GM23338 (cell line): ENCODE data around the gene TATDN3. TPM values are rescaled to one million over a fixed set of nuclear protein-coding genes. Genes with fewer than 3 reads are reported as not detected.
A peak's percentile ranks its signal among the peaks of the same experiment; 100 is the strongest.

Source experiments
- ATAC-seq: fragments of 200-7000 bp; cut with Tn5 transposase; 3 replicates; pipeline ENCODE4 v1.9.1; 2020
- DNase-seq: peaks from one replicate; pipeline ENCODE4 v3.0.0-alpha.2; 2015; ENCODE audit warnings: low spot score
- H2AFZ ChIP-seq: fragments of 200-600 bp; sonication (generic); 2 replicates; pipeline ENCODE4 v1.8.0; 2016; ENCODE audit warnings: antibody characterized with exemption, mild to moderate bottlenecking, moderate library complexity
- H3F3A ChIP-seq: fragments of 200-600 bp; sonication (generic); replicated peaks from 2 replicates; pipeline ENCODE4 v1.8.0; 2017; ENCODE audit warnings: antibody characterized with exemption, mixed run types, low read depth
- H3K27ac ChIP-seq: fragments of 200-600 bp; sonication (generic); 2 replicates; pipeline ENCODE4 v1.6.1; 2016; ENCODE audit warnings: low read depth
- H3K27me3 ChIP-seq: fragments of 200-600 bp; sonication (generic); 2 replicates; pipeline ENCODE4 v1.8.0; 2016; ENCODE audit warnings: mild to moderate bottlenecking, mixed run types, moderate library complexity; ENCODE audit not compliant: insufficient read depth
- H3K36me3 ChIP-seq: fragments of 200-600 bp; sonication (generic); 2 replicates; pipeline ENCODE4 v1.8.0; 2016; ENCODE audit warnings: mild to moderate bottlenecking; ENCODE audit not compliant: insufficient read depth
- H3K4me1 ChIP-seq: fragments of 200-600 bp; sonication (generic); 2 replicates; pipeline ENCODE4 v1.8.0; 2016; ENCODE audit warnings: mild to moderate bottlenecking, moderate library complexity; ENCODE audit not compliant: insufficient read depth
- H3K4me2 ChIP-seq: fragments of 200-600 bp; sonication (generic); 2 replicates; pipeline ENCODE4 v1.7.1; 2017; ENCODE audit warnings: mixed run types
- H3K4me3 ChIP-seq: fragments of 200-600 bp; sonication (generic); 2 replicates; pipeline ENCODE4 v1.6.1; 2016; ENCODE audit warnings: mixed run types
- H3K79me2 ChIP-seq: fragments of 200-600 bp; sonication (generic); replicated peaks from 2 replicates; pipeline ENCODE4 v1.8.0; 2017; ENCODE audit warnings: mild to moderate bottlenecking; ENCODE audit not compliant: insufficient read depth
- H3K9me2 ChIP-seq: fragments of 200-600 bp; sonication (generic); 2 replicates; pipeline ENCODE4 v1.8.0; 2017; ENCODE audit not compliant: insufficient read depth
- H4K20me1 ChIP-seq: fragments of 200-600 bp; sonication (generic); replicated peaks from 2 replicates; pipeline ENCODE4 v1.8.0; 2017; ENCODE audit warnings: mild to moderate bottlenecking; ENCODE audit not compliant: insufficient read depth
- H3K27ac Mint-ChIP-seq: 2 replicates; pipeline ENCODE4 v1.8.0; 2020; ENCODE audit warnings: inconsistent platforms, mild to moderate bottlenecking, moderate library complexity, mixed read lengths
- H3K27me3 Mint-ChIP-seq: 3 replicates; pipeline ENCODE4 v1.8.0; 2022; ENCODE audit warnings: low read depth, mild to moderate bottlenecking, moderate library complexity, mixed read lengths, inconsistent platforms; ENCODE audit not compliant: insufficient read depth, poor library complexity
- H3K36me3 Mint-ChIP-seq: 3 replicates; pipeline ENCODE4 v1.8.0; 2021; ENCODE audit warnings: low read depth, mild to moderate bottlenecking, inconsistent platforms, moderate library complexity, mixed read lengths
- H3K4me1 Mint-ChIP-seq: 3 replicates; pipeline ENCODE4 v1.8.0; 2020; ENCODE audit warnings: mild to moderate bottlenecking, inconsistent platforms, mixed read lengths
- H3K4me3 Mint-ChIP-seq: 3 replicates; pipeline ENCODE4 v1.8.0; 2021; ENCODE audit warnings: moderate library complexity, mild to moderate bottlenecking, inconsistent platforms, mixed read lengths
- H3K9me3 Mint-ChIP-seq: 3 replicates; pipeline ENCODE4 v1.8.0; 2020; ENCODE audit warnings: moderate library complexity, mild to moderate bottlenecking, inconsistent platforms, mixed read lengths
- CREB1 ChIP-seq: fragments of 250-450 bp; sonication (Bioruptor Pico); IDR thresholded peaks from 2 replicates; pipeline ENCODE4 v1.5.0; 2020; ENCODE audit warnings: low read depth, mild to moderate bottlenecking, moderate library complexity
- EZH2phosphoT487 ChIP-seq: fragments of 200-600 bp; sonication (generic); IDR thresholded peaks from one replicate; pipeline ENCODE4 v1.8.1; 2018; ENCODE audit warnings: antibody characterized with exemption; ENCODE audit not compliant: unreplicated experiment
- JUNB ChIP-seq: IDR thresholded peaks from one replicate; pipeline ENCODE4 v1.6.1; 2016; ENCODE audit warnings: antibody characterized with exemption; ENCODE audit not compliant: unreplicated experiment
- NANOG ChIP-seq: IDR thresholded peaks from 2 replicates; pipeline ENCODE4 v1.6.1; 2016; ENCODE audit warnings: antibody characterized with exemption, borderline replicate concordance
- POLR2AphosphoS5 ChIP-seq: IDR thresholded peaks from 2 replicates; pipeline ENCODE4 v1.6.1; 2016; ENCODE audit warnings: antibody characterized with exemption, low read depth
- STAT1 ChIP-seq: IDR thresholded peaks from one replicate; pipeline ENCODE4 v1.6.1; 2016; ENCODE audit warnings: antibody characterized with exemption; ENCODE audit not compliant: unreplicated experiment
- ZNF114 ChIP-seq: fragments of 250-450 bp; sonication (Bioruptor Pico); IDR thresholded peaks from 2 replicates; pipeline ENCODE4 v1.5.0; 2020; ENCODE audit warnings: mild to moderate bottlenecking, moderate library complexity
- polyA plus RNA-seq: library from polyadenylated mRNA; unstranded; fragments of >200 nt; fragmentation: Nextera tagmentation; extraction: Ambion mirVana; gene quantifications from 2 replicates; pipeline ENCODE4 v1.2.1, GENCODE V29; 2016
- total RNA-seq: library from RNA; depleted of rRNA; stranded (reverse); fragments of >200 nt; shearing (Covaris generic); gene quantifications from 2 replicates; pipeline ENCODE4 v1.2.3, GENCODE V29; 2014
- TF ChIP-seq, protein P1 (sequence below), 2 experiments: fragments of 200-600 bp in 1 of 2; sonication (generic) in 1 of 2; conservative IDR thresholded peaks; 2 replicates each; pipeline versions ENCODE4 v1.5.1 to v1.6.1; 2016 to 2017; ENCODE audit warnings: antibody characterized with exemption in 2 of 2, low read depth in 2 of 2, mild to moderate bottlenecking in 2 of 2, moderate library complexity in 1 of 2
- TF ChIP-seq, protein P2 (sequence below): IDR thresholded peaks from one replicate; pipeline ENCODE4 v1.6.1; 2018; ENCODE audit warnings: antibody characterized with exemption; ENCODE audit not compliant: unreplicated experiment
- TF ChIP-seq, protein P3 (sequence below): fragments of 250-450 bp; sonication (Bioruptor Pico); IDR thresholded peaks from 2 replicates; pipeline ENCODE4 v1.5.0; 2020; ENCODE audit warnings: mild to moderate bottlenecking, moderate library complexity
- TF ChIP-seq, protein P4 (sequence below): IDR thresholded peaks from 2 replicates; pipeline ENCODE4 v1.6.1; 2016; ENCODE audit warnings: antibody characterized with exemption

TATDN3 gene
- total and polyA plus RNA-seq, 2 experiments from 2014 or later: 10.9 to 24.2 TPM

DNA sequence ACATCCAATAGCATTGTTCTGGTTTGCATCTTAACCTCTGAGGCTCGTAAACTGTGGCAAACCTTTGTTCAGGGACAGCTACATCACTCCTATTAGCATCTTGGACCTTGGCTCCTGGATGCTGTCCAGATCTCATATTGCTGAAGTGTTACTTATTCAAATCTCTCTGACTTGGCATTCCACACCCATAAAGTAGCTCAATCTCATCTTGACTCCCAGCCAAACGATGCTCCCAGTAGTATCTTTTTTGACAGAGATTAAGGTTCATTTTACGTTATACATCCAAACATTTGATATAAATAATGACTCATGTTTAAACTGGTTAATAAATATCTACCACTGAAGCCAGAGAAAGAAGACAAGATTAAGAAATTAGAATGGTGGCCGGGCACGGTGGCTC is 62.0 kb downstream of the TATDN3 start:
- H3K36me3 Mint-ChIP-seq: peaks cover 38% of the 10 kb centered on the region
- Histone ChIP-seq H3K79me2 (peaks cover 57% of the 10 kb centered on the region), H3K4me1 (peaks cover 33% of the 10 kb centered on the region), H3K4me2 (0 out of 2 replicates have a peak overlapping the region, but pooled peaks have one; percentile 12), H3K36me3 (no peaks in the 10 kb centered on the region), H3K9me2 (no peaks in the 10 kb centered on the region; the same call in 1 of the 2 replicates), H3K4me3 (no peak overlapping the region), H3F3A (peaks cover 9% of the 10 kb centered on the region; the same call in 1 of the 2 replicates), H3K27me3 (no peaks in the 10 kb centered on the region), H2AFZ (no peak overlapping the region), H3K27ac (no peak overlapping the region), H4K20me1 (peaks cover 4% of the 10 kb centered on the region; the same call in 1 of the 2 replicates)
- H3K9me3 Mint-ChIP-seq: peaks cover 23% of the 10 kb centered on the region
- H3K4me1 Mint-ChIP-seq: peaks cover 35% of the 10 kb centered on the region
- DNase-seq: no peak
- peaks cover 21% of the 10 kb centered on the region for H3K27me3 Mint-ChIP-seq
- no peak overlapping the region; the same call in 2 of the 3 replicates for H3K4me3 Mint-ChIP-seq
- no peak for ATAC-seq
- no peak overlapping the region for H3K27ac Mint-ChIP-seq
- no peak for TF ChIP-seq JUNB
- TF ChIP-seq, protein P1, sequence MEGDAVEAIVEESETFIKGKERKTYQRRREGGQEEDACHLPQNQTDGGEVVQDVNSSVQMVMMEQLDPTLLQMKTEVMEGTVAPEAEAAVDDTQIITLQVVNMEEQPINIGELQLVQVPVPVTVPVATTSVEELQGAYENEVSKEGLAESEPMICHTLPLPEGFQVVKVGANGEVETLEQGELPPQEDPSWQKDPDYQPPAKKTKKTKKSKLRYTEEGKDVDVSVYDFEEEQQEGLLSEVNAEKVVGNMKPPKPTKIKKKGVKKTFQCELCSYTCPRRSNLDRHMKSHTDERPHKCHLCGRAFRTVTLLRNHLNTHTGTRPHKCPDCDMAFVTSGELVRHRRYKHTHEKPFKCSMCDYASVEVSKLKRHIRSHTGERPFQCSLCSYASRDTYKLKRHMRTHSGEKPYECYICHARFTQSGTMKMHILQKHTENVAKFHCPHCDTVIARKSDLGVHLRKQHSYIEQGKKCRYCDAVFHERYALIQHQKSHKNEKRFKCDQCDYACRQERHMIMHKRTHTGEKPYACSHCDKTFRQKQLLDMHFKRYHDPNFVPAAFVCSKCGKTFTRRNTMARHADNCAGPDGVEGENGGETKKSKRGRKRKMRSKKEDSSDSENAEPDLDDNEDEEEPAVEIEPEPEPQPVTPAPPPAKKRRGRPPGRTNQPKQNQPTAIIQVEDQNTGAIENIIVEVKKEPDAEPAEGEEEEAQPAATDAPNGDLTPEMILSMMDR (conservative IDR thresholded peaks at IDR 0.05; ENCODE audit: low read depth in 2 of 2): no peak
- no peak for TF ChIP-seq EZH2phosphoT487
- no peak for TF ChIP-seq CREB1 (CRISPR knock-in tag)
- TF ChIP-seq, protein P2, sequence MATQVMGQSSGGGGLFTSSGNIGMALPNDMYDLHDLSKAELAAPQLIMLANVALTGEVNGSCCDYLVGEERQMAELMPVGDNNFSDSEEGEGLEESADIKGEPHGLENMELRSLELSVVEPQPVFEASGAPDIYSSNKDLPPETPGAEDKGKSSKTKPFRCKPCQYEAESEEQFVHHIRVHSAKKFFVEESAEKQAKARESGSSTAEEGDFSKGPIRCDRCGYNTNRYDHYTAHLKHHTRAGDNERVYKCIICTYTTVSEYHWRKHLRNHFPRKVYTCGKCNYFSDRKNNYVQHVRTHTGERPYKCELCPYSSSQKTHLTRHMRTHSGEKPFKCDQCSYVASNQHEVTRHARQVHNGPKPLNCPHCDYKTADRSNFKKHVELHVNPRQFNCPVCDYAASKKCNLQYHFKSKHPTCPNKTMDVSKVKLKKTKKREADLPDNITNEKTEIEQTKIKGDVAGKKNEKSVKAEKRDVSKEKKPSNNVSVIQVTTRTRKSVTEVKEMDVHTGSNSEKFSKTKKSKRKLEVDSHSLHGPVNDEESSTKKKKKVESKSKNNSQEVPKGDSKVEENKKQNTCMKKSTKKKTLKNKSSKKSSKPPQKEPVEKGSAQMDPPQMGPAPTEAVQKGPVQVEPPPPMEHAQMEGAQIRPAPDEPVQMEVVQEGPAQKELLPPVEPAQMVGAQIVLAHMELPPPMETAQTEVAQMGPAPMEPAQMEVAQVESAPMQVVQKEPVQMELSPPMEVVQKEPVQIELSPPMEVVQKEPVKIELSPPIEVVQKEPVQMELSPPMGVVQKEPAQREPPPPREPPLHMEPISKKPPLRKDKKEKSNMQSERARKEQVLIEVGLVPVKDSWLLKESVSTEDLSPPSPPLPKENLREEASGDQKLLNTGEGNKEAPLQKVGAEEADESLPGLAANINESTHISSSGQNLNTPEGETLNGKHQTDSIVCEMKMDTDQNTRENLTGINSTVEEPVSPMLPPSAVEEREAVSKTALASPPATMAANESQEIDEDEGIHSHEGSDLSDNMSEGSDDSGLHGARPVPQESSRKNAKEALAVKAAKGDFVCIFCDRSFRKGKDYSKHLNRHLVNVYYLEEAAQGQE: no peak
- no peak for TF ChIP-seq NANOG
- TF ChIP-seq, protein P3, sequence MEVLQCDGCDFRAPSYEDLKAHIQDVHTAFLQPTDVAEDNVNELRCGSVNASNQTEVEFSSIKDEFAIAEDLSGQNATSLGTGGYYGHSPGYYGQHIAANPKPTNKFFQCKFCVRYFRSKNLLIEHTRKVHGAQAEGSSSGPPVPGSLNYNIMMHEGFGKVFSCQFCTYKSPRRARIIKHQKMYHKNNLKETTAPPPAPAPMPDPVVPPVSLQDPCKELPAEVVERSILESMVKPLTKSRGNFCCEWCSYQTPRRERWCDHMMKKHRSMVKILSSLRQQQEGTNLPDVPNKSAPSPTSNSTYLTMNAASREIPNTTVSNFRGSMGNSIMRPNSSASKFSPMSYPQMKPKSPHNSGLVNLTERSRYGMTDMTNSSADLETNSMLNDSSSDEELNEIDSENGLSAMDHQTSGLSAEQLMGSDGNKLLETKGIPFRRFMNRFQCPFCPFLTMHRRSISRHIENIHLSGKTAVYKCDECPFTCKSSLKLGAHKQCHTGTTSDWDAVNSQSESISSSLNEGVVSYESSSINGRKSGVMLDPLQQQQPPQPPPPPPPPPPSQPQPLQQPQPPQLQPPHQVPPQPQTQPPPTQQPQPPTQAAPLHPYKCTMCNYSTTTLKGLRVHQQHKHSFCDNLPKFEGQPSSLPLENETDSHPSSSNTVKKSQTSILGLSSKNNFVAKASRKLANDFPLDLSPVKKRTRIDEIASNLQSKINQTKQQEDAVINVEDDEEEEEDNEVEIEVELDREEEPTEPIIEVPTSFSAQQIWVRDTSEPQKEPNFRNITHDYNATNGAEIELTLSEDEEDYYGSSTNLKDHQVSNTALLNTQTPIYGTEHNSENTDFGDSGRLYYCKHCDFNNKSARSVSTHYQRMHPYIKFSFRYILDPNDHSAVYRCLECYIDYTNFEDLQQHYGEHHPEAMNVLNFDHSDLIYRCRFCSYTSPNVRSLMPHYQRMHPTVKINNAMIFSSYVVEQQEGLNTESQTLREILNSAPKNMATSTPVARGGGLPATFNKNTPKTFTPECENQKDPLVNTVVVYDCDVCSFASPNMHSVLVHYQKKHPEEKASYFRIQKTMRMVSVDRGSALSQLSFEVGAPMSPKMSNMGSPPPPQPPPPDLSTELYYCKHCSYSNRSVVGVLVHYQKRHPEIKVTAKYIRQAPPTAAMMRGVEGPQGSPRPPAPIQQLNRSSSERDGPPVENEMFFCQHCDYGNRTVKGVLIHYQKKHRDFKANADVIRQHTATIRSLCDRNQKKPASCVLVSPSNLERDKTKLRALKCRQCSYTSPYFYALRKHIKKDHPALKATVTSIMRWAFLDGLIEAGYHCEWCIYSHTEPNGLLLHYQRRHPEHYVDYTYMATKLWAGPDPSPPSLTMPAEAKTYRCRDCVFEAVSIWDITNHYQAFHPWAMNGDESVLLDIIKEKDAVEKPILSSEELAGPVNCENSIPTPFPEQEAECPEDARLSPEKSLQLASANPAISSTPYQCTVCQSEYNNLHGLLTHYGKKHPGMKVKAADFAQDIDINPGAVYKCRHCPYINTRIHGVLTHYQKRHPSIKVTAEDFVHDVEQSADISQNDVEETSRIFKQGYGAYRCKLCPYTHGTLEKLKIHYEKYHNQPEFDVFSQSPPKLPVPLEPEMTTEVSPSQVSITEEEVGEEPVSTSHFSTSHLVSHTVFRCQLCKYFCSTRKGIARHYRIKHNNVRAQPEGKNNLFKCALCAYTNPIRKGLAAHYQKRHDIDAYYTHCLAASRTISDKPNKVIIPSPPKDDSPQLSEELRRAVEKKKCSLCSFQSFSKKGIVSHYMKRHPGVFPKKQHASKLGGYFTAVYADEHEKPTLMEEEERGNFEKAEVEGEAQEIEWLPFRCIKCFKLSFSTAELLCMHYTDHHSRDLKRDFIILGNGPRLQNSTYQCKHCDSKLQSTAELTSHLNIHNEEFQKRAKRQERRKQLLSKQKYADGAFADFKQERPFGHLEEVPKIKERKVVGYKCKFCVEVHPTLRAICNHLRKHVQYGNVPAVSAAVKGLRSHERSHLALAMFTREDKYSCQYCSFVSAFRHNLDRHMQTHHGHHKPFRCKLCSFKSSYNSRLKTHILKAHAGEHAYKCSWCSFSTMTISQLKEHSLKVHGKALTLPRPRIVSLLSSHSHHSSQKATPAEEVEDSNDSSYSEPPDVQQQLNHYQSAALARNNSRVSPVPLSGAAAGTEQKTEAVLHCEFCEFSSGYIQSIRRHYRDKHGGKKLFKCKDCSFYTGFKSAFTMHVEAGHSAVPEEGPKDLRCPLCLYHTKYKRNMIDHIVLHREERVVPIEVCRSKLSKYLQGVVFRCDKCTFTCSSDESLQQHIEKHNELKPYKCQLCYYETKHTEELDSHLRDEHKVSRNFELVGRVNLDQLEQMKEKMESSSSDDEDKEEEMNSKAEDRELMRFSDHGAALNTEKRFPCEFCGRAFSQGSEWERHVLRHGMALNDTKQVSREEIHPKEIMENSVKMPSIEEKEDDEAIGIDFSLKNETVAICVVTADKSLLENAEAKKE (CRISPR knock-in tag): no peak
- no peak for TF ChIP-seq POLR2AphosphoS5
- TF ChIP-seq ZNF114 (CRISPR knock-in tag): no peak
- TF ChIP-seq, protein P4, sequence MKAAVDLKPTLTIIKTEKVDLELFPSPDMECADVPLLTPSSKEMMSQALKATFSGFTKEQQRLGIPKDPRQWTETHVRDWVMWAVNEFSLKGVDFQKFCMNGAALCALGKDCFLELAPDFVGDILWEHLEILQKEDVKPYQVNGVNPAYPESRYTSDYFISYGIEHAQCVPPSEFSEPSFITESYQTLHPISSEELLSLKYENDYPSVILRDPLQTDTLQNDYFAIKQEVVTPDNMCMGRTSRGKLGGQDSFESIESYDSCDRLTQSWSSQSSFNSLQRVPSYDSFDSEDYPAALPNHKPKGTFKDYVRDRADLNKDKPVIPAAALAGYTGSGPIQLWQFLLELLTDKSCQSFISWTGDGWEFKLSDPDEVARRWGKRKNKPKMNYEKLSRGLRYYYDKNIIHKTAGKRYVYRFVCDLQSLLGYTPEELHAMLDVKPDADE: no peak
- TF ChIP-seq STAT1: no peak
